ENCODE data around the gene DCST1. TPM values are rescaled to one million over a fixed set of nuclear protein-coding genes. Genes with fewer than 3 reads are reported as not detected.

DCST1 gene
- total RNA-seq, 2 donors from 2014 or later: not detected

DNA sequence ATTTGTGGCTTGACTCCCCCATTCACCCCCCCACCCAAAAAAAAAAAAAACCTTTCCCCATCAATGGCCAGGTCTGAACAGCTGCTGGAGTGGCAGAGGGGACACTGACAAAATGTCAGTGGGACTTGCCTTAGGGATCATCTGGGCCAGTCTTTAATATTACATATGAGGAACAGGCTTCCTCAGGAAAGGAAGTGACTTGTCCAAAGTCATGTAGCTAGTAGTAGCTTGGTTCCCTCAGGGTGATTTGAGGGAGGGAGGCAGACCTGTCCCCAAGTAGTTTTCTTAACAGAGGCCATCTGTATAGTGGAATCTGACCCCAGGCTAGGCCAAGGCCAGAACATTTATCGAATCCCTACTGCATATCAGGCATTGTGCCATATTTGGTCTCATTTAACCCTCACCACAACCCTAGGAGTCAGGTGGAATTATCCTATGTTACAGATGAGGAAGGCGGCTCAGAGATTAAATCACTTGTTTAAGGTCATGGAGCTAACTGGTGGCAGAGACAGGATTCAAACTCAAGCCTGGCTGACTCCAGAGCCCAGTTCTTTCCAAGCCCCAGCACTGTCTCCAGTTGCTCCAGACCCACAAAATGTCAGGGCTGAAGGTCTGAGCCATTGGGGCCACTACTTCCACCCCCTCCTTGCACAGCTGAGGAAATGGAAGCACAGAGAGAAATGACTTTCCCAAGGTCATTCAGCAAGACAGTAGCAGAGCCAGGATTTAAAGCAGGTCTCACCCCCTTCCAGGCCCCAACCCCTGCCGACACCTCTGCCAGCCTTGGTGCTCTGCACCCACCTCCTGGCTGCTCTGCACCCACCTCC, 20.6 kb upstream of the DCST1 start:
- TF ChIP-seq POLR2A (IDR thresholded peaks at IDR 0.05) (no peak), CTCF (IDR thresholded peaks at IDR 0.05) (no peak)
- ATAC-seq (no peak), DNase-seq (no peak)
- H3K27ac ChIP-seq: peak overlapping the region; percentile 5 to 61 (median 42)
- no peak overlapping the region for H3K4me3 ChIP-seq
- intact Hi-C loops (cut with DNase I): loop anchor here (5.0 kb wide), 1 partner anchor 51 kb away; the partner anchor contains the start of gene PYGO2
- no peaks in the 10 kb centered on the region for H3K27me3 ChIP-seq
- H3K9me3 ChIP-seq: no peaks in the 10 kb centered on the region
- 34 to 41% methylated on average over 2 to 3 of the region's 3 CpGs for WGBS, 2 donors
- peaks cover 78% of the 10 kb centered on the region for H3K4me1 ChIP-seq
- peaks cover 0 to 7% of the 10 kb centered on the region in 2 donors for H3K36me3 ChIP-seq (replicated peaks in 1 of 2; ENCODE audit: insufficient read depth in 1 of 2, low read depth in 2 of 2)

GRCh38 chr1:155013632-155014031, 20.0 kb upstream of the DCST1 start:
- Histone ChIP-seq H3K4me3 (no peak overlapping the region), H3K4me1 (peaks cover 75% of the 10 kb centered on the region), H3K27me3 (no peaks in the 10 kb centered on the region), H3K9me3 (no peaks in the 10 kb centered on the region), H3K27ac (peak overlapping the region in 1 of 4 donors; percentile 45), H3K36me3 (replicated peaks in 1 of 2; ENCODE audit: insufficient read depth in 1 of 2, low read depth in 2 of 2) (peaks cover 0 to 7% of the 10 kb centered on the region in 2 donors)
- TF ChIP-seq CTCF (IDR thresholded peaks at IDR 0.05) (no peak), POLR2A (IDR thresholded peaks at IDR 0.05) (no peak)
- WGBS, 2 donors: 26 to 49% methylated on average over 7 of the region's 8 CpGs
- ATAC-seq (no peak), DNase-seq (no peak)
- intact Hi-C loops (cut with DNase I): loop anchor here (5.0 kb wide), 1 partner anchor 51 kb away; the partner anchor contains the start of gene PYGO2

- TF ChIP-seq CTCF (IDR thresholded peaks at IDR 0.05): no peak
- no peak for TF ChIP-seq POLR2A (IDR thresholded peaks at IDR 0.05)
- H3K9me3 ChIP-seq: no peaks in the 10 kb centered on the region
- DNase-seq (no peak), ATAC-seq (no peak)
- peaks cover 63% of the 10 kb centered on the region for H3K4me1 ChIP-seq
- no peak overlapping the region for H3K4me3 ChIP-seq
- intact Hi-C loops (cut with DNase I): loop anchor here (5.0 kb wide), 1 partner anchor 53 kb away; the partner anchor contains the start of gene PYGO2
- H3K27ac ChIP-seq: no peak overlapping the region
- H3K27me3 ChIP-seq: no peaks in the 10 kb centered on the region
- WGBS, 2 donors: 90 to 93% methylated on average over 8 to 31 of the region's 31 CpGs
- peaks cover 0 to 7% of the 10 kb centered on the region in 2 donors for H3K36me3 ChIP-seq (replicated peaks in 1 of 2; ENCODE audit: insufficient read depth in 1 of 2, low read depth in 2 of 2)
Measured at GRCh38 chr1:155014709-155015508, 18.7 kb upstream of the DCST1 start.

GRCh38 chr1:155015527-155016230, 17.9 kb upstream of the DCST1 start:
- 77 to 84% methylated on average over 11 to 16 of the region's 16 CpGs for WGBS, 2 donors
- TF ChIP-seq CTCF (IDR thresholded peaks at IDR 0.05): no peak
- no peak for TF ChIP-seq POLR2A (IDR thresholded peaks at IDR 0.05)
- H3K27me3 ChIP-seq: no peaks in the 10 kb centered on the region
- peak overlapping the region in 1 of 4 donors; percentile 16 for H3K27ac ChIP-seq
- peaks cover 56% of the 10 kb centered on the region for H3K4me1 ChIP-seq
- H3K36me3 ChIP-seq (replicated peaks in 1 of 2; ENCODE audit: insufficient read depth in 1 of 2, low read depth in 2 of 2): peaks cover 0 to 7% of the 10 kb centered on the region in 2 donors
- ATAC-seq (no peak), DNase-seq (no peak)
- no peak overlapping the region for H3K4me3 ChIP-seq
- H3K9me3 ChIP-seq: no peaks in the 10 kb centered on the region
- intact Hi-C loops (cut with DNase I): no loop called here

Measured in body of pancreas (tissue), 4 donors.